GM21528 (cell line): ENCODE data around the gene FALEC.
A peak's percentile ranks its signal among the peaks of the same experiment; 100 is the strongest.
"Not testable (repeated sequence)": the region's sequence is repeated elsewhere in the genome, so short reads cannot be mapped to it uniquely, and the experiment has no call there.

Source experiments
- ATAC-seq: cut with Tn5 transposase; IDR thresholded peaks from one replicate; pipeline ENCODE4 v1.9.1; 2021; ENCODE audit warnings: mild to moderate bottlenecking, moderate library complexity; ENCODE audit not compliant: unreplicated experiment, low FRiP score

Gene FALEC

DNA sequence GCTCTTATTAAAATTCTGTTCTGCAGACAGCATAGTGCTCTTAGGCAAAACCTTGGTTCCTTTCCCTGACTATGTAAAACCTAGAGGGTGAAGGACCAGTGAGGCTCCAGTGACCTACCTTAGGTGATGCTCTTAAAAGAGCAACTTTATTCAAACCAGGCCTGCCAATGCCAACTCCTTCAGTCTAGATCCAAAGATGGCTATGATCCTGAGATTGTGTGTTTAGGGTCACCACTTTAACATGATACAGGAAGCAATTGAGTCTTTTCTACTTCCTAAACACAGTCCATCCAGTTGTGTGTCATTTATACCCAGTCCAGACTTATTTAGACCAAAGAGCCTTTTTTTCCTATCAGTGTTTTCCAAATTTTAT, 53.0 kb downstream of the FALEC start:
- no peak for ATAC-seq

DNA sequence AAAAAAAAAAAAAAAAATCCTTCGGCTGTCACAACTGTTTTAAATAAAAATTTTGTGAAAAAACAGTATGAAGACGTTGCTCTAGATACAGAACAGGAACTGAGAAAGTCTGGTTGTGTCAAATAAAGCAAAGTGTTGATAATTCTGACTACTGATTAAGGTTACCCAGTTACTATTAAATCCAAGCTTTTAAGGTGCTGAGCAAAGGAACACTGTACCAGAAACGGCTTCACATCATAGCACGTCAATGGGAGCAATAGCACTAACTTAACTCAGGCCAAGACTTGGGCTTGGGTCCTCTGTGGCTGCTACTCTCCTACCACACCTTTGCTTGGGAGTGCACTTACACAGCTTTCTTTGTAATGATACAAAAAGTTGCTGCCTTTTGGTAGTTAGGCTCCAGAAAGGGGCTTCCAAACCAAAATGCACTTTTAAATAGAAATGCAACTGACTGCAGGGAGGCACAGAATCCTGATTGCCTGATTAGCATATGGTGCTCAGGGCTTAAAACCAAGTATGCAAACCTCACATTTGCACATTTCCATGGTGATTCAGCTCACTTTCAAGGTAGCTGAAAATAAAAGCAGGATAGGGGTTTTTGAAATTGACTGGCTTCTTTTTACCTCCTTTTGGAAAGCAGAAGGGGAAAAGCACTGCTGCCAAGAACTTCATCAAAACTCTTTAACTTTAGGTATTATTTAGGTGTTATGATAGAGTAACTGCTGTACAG, 57.5 kb downstream of the FALEC start:
- no peak for ATAC-seq

DNA sequence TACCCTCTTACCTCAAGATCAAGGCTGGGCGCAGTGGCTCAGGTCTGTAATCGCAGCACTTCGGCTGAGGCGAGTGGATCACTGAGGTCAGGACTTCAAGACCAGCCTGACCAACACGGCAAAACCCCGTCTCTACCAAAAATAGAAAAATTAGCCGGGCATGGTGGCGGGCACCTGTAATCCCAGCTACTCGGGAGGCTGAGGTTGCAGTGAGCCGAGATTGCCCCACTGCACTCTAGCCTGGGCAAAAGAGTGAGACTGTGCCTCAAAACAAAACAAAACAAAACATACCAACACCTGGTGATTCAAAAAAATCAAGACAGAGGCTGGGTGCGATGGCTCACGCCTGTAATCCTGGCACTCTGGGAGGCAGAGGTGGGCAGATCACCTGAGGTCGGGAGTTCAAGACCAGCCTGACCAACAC, 58.1 kb downstream of the FALEC start:
- not testable (repeated sequence) for ATAC-seq

DNA sequence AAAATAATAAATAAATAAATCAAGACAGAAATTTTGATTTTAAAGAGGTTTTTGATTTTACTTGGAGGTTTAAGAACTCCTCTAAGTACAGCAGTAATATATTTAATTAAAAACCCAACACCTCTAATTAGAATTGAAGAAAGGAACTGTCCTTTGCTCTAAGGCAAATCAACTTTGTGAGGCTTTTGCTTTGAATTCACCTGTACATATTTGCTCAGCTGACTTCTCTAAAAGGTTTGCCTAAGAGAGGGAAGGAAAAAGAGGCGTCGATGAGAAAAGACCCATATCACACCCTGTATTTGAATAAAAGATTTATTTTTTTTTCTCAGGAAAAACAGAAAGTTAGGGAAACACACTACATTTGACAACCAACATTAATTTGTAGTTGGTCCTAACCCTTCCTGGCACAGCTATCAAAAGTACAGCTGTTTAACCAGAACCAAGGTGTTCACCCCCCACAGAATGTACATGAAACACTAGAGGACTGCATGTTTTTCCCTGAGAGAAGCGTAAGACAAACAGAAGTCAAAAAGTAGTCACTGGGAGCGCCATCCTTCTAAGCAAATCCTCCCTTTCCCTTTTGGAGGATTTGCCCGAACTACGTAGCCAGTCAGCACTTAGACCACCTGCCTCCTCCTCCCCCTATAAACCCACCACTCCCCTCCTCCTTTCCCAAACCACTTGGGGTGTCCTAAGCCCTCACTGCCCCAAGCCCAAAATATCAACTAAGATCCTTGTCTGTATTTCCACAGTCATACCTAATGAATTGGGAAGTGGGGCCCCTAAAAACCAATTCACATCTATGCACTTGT, 58.9 kb downstream of the FALEC start:
- no peak for ATAC-seq

DNA sequence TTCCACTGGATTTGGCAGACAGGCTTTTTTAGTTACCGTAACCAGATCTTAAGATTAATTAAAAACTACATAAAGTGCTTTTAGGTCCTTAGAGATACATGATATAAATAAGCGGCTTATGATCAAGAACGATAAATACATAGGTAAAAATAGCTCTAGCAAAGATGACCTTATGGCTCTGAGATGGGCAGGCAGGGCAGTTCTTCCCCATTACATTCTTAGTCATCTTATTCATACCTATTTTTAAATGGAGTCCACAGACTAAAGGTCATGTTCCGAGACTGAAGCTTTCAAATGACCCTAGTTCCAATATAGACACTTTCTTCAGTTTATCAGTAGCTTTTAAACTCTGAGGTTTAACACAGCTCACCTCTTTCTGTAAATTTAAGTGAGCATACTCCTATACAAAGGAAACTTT, 59.5 kb downstream of the FALEC start:
- ATAC-seq = no peak

DNA sequence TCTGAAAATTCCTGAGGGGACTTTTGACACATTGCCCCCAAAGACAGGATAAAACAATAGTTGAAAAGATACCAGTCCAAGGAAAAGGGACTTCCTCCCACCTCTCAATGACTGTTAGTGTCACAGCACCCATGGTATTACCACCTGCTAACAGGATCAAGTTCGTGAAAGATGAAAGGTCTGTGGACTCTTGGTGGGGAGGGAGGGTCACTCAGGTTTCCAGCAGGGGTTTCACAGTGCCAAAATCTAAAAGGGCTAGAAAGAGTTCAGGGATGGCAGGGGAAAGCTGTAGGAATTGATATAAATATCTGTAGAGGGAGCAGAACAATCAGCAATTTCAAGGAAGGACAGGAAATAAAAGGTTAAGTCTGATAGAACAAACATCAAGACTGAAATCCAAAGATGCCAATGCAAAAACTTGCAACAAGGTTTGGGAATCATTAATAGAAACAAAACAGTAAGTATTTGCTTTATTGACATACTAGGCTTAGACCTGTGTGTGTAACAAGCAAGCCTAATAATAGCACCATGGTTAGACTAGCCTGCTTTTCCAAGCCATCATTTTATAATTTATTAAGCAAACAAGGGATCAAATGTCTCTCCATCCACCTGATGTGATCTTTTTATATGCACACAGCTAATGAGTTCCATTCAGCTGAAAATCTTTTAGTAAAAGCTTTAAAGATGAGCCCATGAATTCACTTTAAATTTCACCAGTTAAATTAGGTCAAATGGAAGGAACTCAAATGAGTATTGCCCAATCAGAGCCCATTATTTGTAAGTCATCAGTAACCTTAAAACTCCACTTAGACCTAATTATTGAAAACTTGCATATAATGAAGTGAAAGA, 60.2 kb downstream of the FALEC start:
- no peak for ATAC-seq

DNA sequence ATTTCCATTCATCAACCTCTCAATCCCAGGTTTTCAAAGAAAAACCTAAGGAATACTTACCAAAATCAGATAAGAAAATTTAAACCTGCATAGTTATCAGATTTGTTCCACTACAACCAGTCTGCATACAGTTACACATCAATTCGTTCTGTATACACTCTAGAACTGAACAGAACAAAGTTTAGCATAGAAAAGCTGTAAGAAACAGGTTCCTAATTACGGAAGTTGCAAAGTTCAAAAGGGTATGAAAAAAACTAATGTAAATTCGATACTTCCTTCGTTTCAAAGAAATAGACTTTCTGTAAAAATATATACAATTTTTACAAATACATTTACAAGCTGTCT, 60.8 kb downstream of the FALEC start:
- ATAC-seq = no peak

DNA sequence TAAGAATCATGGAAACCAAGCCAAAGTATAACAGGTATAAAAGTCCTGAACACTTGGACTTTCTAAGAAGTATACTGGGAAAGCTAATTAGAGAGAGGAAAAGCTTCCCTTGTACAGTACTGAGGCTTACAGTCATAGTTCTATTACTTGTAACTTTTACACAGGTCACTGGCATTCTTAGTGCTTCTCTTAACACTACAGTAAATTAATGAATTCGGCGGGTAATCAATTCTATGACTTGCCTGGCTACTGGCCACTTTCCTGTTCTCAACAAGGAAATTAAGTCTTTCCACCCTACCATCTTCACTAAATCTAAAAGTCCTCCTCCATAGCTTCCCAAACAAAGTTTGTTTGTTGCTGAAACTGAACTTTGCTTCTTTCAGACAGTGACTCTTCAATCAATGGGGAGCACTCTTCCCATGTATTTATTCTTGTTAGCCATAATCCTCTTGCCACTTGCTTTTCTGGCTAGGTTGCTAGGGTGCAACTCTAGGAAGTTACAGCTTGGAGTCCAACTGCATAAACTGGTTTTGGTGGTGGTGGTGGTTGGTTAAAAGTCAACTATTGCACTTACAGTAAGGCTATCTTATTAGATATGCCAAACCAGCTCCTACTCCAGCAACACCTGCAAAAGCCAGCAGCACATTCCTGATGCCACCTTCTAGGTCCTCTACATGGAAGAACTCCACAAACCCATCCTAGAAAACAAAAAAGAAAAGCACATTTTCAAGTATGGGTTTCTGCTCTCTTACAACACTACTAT, 61.4 kb downstream of the FALEC start:
- no peak for ATAC-seq

DNA sequence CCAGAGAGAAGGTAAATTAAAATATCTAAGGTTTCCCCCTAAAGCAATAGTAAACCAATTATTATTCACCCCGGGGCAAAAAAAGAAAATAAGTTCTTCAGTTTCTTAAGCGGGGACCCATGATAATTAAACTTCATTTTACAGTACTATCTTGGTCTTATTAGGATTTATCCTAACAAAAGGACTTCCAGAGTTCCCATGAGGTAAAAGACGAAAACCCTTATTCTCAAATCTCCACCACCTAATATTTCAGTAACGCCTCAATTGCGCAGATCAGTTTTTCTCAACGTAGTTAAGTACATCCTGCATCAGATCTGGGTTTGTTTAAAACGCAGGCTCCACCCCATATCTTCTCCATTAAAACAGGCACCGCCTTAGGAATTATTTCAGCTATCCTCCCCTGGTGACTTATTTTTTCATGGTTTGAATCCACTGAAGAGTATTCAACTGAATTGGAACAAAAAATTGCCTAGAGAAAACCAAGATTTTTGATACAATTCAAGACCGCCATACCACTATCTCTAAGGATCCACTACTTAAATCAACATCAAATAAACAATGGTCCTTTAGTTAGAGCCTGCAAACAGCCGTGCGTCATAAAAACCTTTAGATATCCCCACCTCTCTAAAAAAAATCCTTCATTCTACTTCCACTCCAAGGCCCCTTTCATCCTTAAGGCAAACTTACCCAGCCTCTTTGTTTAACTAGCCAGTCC, 62.2 kb downstream of the FALEC start:
- ATAC-seq = no peak

DNA sequence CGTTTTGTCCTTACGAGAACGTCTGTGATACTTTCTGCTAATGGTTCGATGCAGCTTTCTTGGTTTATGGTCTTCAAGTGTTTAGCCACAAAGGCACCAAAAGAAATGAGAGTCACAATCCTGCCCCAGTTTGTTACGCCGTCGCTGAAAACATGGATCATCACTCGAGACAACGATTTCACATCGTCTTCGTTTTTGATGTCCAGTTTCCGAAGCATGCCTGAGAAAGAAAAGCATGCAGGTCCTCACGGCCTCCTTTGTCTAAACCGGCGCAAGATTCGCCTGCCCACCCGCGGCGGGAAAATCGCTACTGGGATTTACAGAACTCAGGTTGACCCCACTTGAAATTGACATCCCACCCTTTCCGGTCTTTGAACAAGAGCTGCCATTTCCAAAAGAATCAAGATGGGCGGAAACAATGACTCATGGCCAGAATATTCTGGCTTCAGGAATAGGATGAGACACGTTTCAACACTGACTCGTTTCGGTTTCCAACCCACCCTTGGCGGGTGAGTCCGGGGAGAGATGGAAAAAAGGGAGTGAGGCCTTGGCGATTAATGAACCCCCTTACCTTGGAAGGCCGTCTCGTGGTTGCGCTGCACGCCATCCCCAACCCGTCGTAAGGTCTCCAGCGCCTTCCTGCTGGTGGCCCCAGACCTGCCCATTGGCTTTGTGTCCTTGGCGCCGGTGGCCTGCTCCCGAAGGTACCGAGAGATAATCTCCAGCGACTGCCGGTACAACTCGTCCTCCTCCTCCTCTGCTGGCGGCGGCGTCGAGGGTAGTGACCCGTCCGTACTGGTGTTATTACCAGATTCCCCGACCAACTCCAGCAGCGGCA, 62.9 kb downstream of the FALEC start:
- ATAC-seq = peak; percentile 6

DNA sequence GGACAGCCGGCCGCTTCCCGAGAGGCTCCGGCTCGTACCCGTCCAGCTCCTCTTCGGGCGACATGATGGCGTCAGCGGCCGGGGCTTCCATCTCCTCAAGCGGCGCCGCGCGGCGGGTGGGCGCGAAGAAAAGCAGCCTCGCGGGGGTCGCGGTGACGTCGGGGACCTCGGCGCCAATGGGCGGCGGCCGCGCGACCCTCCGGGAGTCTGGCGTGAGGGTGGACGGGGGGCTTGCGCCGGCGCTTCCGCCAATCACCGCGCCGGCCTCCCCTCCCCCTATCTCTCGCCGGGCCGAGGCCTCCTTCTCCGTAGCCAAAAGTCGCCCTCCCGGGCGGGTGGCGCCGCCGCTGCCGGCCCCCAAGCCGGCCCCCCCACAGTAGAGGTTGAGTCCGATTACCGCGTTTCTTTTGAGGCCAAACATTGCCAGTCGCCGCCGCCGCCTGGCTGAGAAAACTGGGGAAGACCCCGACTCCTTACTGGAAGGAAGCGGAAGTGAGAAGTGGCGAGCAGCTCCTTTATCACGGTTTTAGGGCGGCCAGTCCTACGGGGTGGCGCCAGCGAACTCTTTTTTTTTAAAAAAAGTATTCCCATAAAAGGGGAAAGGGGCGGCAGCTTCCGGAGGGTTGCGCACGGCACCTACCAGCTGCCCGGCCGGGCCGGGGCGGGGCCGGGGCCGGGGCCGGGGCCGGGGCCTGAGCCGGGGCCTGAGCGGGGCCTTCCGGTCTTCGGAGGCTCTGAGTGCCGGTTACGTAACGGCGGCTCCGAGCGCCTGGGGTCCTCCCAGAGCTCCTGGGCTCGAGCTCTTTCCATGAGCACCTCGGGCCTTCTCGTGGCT, 63.8 kb downstream of the FALEC start, which contains the start of gene MCL1:
MCL1 (minus strand) TSS at position 501 of the 835 bp plus-strand sequence; CDS start at position 421, 80 bp downstream.
- peak; percentile 88 for ATAC-seq

DNA sequence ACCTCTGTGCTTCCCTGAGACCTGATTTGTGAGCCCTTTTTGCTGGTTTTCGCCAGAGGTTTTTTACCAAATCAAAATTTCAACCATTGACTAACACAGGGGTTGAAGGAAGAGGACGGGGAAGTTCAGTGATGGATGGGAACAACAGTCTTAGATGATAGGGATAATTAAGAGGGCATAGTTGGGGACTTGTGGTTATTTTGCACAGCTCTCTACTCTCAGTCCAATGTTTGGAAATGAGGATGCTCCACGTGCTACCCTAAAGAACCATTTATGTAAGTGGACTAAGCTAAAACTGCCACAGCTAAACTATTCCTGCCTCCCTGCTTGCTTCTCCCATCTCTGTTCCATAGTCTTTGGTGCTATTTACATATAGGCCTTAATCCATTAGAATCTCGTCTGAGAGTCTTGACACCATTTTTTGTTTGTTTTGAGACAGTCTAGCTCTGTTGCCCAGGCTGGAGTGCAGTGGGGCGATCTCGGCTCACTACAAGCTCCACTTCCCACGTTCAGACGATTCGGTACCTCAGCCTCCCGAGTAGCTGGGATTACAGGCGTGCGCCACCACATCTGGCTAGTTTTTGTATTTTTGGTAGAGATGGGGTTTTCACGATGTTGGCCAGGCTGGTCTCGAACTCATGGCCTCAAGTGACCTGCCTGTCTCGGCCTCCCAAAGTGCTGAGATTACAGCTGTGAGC, 64.5 kb downstream of the FALEC start:
- no peak for ATAC-seq

DNA sequence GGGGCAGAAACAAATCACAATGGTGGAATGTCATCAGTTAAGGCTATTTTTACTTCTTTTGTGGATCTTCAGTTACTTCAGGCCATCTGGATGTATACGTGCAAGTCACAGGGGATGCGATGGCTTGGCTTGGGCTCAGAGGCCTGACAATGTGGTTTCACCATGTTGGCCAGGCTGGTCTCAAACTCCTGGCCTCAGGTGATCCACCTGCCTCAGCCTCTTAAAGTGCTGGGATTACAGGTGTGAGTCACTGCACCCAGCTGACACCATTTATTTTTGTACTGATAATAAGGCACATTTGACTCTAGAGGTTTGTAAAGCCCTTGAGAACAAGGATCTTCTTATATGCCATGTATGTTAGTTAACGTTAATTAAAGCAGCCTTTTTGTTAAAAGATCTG, 65.4 kb downstream of the FALEC start:
- ATAC-seq = not testable (repeated sequence)

DNA sequence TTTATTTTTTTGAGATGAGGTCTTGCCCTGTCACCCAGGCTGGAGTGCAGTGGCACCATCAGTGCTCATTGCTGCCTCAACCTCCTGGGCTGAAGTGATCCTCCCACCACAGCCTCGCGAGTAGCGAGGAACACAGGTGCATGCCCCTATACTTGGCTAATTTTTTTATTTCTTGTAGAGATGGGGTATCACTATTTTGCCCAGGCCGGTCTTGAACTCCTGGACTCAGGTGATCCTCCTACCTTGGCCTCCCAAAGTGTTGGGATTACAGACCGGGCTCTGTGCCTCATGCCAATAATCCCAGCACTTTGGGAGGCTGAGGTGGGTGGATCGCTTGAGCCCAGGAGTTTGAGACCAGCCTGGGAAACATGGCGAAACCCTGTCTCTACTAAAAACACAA, 65.9 kb downstream of the FALEC start:
- ATAC-seq = not testable (repeated sequence)

DNA sequence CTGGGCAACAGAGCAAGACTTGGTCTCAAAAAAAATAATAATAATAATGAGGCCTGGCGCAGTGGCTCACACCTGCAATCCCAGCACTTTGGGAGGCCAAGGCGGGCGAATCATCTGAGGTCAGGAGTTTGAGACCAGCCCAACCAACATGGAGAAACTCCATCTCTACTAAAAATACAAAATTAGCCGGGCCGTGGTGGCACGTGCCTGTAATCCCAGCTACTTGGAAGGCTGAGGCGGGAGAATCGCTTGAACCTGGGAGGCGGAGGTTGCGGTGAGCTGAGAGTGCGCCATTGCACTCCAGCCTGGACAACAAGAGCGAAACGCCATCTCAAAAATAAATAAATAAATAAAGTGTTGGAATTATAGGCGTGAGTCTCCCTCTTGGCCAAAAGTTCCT, 66.4 kb downstream of the FALEC start:
- ATAC-seq = not testable (repeated sequence)

DNA sequence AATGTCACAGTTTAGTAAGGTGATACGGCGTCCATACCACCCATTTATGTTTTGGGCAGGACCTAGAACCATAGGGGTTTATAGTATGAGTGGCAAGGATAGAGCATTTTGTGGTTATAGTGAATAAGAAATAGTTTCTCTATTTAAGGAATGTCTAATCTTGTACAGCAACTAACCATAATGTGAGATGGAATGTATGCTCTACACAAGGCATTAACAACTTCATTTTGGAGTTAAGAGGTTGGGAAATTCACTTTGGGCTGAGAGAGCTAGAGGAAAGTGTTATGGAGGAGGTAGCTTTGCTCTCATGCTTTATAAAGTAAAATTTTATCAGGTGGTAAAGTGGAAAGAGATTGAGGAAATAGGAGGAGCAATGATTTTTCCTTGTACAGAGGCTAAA, 66.8 kb downstream of the FALEC start:
- no peak for ATAC-seq
